Measurements from ENCODE around the gene EEF1AKMT3. TPM values are rescaled to one million over a fixed set of nuclear protein-coding genes. Genes with fewer than 3 reads are reported as not detected.

EEF1AKMT3 gene
- total RNA-seq, 1 experiment from 2014 or later = 5.0 TPM

DNA sequence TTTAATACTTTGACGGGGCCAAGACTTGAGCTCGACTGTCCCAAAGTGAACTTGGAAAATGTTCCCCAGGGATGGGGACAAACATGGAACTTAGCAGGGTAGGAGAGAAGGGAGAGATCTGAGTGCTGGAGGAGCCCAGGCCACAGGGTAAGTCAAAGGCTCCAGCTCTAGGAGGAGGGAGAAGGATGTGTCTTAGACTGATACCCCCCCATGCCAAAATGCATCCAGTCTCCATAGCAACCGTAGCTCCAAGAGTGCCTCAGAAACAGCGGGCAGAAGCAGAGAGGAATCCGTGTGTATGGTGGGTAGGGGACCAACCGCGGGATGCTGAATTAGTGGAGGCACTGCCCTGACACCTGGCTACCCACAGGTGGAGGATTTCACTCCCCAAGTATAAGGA, 33.0 kb upstream of the EEF1AKMT3 start:
- peaks cover 29% of the 10 kb centered on the region for H3K27me3 Mint-ChIP-seq (ENCODE audit: insufficient read depth, unreplicated experiment)
- TF ChIP-seq, protein P1, sequence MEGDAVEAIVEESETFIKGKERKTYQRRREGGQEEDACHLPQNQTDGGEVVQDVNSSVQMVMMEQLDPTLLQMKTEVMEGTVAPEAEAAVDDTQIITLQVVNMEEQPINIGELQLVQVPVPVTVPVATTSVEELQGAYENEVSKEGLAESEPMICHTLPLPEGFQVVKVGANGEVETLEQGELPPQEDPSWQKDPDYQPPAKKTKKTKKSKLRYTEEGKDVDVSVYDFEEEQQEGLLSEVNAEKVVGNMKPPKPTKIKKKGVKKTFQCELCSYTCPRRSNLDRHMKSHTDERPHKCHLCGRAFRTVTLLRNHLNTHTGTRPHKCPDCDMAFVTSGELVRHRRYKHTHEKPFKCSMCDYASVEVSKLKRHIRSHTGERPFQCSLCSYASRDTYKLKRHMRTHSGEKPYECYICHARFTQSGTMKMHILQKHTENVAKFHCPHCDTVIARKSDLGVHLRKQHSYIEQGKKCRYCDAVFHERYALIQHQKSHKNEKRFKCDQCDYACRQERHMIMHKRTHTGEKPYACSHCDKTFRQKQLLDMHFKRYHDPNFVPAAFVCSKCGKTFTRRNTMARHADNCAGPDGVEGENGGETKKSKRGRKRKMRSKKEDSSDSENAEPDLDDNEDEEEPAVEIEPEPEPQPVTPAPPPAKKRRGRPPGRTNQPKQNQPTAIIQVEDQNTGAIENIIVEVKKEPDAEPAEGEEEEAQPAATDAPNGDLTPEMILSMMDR (IDR thresholded peaks at IDR 0.05; ENCODE audit: insufficient read depth in 1 of 2, low read depth in 1 of 2, low read length in 1 of 2, severe bottlenecking in 1 of 2, unreplicated experiment in 1 of 2) = no peak

DNA sequence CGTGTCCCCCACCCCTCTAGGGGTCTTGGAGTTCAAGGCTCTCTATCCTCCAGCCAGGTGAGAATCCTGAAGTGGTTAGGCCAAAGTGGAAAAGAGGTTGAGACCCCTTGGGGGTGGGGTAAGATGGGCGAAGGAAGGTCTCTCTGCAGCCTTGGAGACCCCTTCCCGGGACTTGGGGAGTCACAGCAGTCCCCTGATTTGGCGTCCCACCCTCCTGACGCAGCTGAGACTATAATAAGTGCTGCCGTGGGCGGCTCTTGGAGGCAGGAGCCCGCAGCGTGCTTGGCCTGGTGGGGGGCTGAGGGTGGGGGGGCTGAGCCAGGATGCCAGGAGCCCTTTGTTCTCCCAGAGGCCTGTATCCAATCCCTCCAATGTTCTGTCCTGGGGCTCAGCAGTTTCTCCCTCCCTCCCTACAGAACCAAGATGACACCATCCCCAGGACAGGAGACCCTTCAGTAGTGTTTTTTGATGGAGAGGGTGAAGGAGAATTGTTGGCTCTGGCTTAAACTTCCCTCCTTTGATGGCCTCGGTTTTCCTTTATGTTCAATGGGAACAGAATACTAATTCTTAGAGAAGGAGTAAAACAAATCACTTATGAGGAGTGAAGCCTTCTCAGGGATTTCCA, 32.4 kb upstream of the EEF1AKMT3 start:
- TF ChIP-seq, protein P1 (IDR thresholded peaks at IDR 0.05; ENCODE audit: insufficient read depth in 1 of 2, low read depth in 1 of 2, low read length in 1 of 2, severe bottlenecking in 1 of 2, unreplicated experiment in 1 of 2) = no peak
- BruUV-seq (replicated peaks) = no TSS peak
- no peak for DNase-seq
- H3K4me3 Mint-ChIP-seq (ENCODE audit: unreplicated experiment) = no peak overlapping the region
- H3K4me1 ChIP-seq = peaks cover 12% of the 10 kb centered on the region
- H3K27ac Mint-ChIP-seq (ENCODE audit: unreplicated experiment) = no peak overlapping the region
- H3K9me3 ChIP-seq = no peaks in the 10 kb centered on the region
- H3K4me1 Mint-ChIP-seq (ENCODE audit: low read depth, unreplicated experiment) = peaks cover 20% of the 10 kb centered on the region
- H3K9me3 Mint-ChIP-seq (ENCODE audit: unreplicated experiment) = no peaks in the 10 kb centered on the region
- peaks cover 24% of the 10 kb centered on the region for H3K27me3 Mint-ChIP-seq (ENCODE audit: insufficient read depth, unreplicated experiment)
- H3K36me3 ChIP-seq (ENCODE audit: control insufficient read depth, insufficient read depth, low read length) = no peaks in the 10 kb centered on the region
- intact Hi-C loops (cut with micrococcal nuclease; ENCODE audit: unreplicated experiment) = loop anchor here (5.0 kb wide), 2 partner anchors 48 to 283 kb away; partner anchors contain the start of genes GLI1, INHBE and OS9
- H3K27me3 ChIP-seq (replicated peaks; ENCODE audit: control insufficient read depth, insufficient read depth, low read length) = peaks cover 4% of the 10 kb centered on the region
- ChIA-PET CTCF (no interaction called here), POLR2A (no interaction called here)
- peaks cover 11% of the 10 kb centered on the region for H3K36me3 Mint-ChIP-seq (ENCODE audit: insufficient read depth, unreplicated experiment)
- H3K4me3 ChIP-seq (ENCODE audit: low read depth, low read length) = no peak overlapping the region

More for the DNA sequence above, 33.0 kb upstream of the EEF1AKMT3 start:
- H3K27ac Mint-ChIP-seq (ENCODE audit: unreplicated experiment) = no peak overlapping the region
- H3K9me3 Mint-ChIP-seq (ENCODE audit: unreplicated experiment) = no peaks in the 10 kb centered on the region
- ChIA-PET POLR2A (no interaction called here), CTCF (no interaction called here)
- H3K4me1 Mint-ChIP-seq (ENCODE audit: low read depth, unreplicated experiment) = peaks cover 22% of the 10 kb centered on the region
- no peaks in the 10 kb centered on the region for H3K9me3 ChIP-seq
- peaks cover 4% of the 10 kb centered on the region for H3K27me3 ChIP-seq (replicated peaks; ENCODE audit: control insufficient read depth, insufficient read depth, low read length)
- no peaks in the 10 kb centered on the region for H3K36me3 ChIP-seq (ENCODE audit: control insufficient read depth, insufficient read depth, low read length)
- peaks cover 5% of the 10 kb centered on the region for H3K36me3 Mint-ChIP-seq (ENCODE audit: insufficient read depth, unreplicated experiment)
- BruUV-seq (replicated peaks) = no TSS peak
- no peak for DNase-seq
- H3K4me3 Mint-ChIP-seq (ENCODE audit: unreplicated experiment) = peak overlapping the region; percentile 21
- intact Hi-C loops (cut with micrococcal nuclease; ENCODE audit: unreplicated experiment) = loop anchor here (5.0 kb wide), 2 partner anchors 47 to 282 kb away; partner anchors contain the start of genes GLI1, INHBE and OS9
- peaks cover 12% of the 10 kb centered on the region for H3K4me1 ChIP-seq
- H3K4me3 ChIP-seq (ENCODE audit: low read depth, low read length) = no peak overlapping the region

DNA sequence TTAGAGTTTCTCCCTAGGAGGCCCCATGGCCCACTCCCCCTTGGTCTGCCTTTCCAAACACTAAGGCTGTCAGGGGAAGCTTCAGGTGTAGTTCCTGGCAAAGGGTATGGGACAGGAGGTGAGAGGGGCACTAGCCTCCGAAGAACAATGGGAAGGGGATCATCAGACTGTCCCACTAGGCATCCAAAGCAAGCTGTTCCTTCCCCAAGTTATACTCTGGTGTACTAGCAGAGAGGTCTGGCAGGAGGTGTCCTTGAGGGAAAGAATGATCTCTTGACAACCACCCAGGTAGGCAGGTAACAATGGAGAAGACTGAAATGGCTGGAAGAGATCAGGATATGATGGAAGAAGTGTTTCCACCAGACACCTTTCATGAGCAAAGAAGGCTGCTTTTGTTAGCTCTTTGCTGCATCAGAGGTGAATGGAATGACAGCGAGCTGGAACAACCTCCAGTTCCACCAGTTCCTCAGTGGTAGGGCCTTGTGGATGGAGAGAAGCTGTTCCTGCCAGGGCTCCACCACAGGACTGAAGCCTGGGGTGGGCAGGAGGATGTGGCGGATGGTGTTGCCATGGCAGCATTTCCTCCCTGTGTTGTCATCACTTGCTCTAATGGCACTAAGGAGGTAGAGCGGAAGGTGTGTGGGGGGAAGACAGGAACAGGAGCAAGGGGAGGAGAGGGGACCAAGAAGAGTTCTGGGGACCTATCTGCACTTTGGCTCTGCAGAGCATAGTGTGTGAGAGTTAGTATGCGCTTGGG, 31.6 kb upstream of the EEF1AKMT3 start:
- H3K4me1 Mint-ChIP-seq (ENCODE audit: low read depth, unreplicated experiment) = peaks cover 21% of the 10 kb centered on the region
- Histone ChIP-seq H3K4me3 (ENCODE audit: low read depth, low read length) (no peak overlapping the region), H3K9me3 (no peaks in the 10 kb centered on the region), H3K36me3 (ENCODE audit: control insufficient read depth, insufficient read depth, low read length) (no peaks in the 10 kb centered on the region), H3K27me3 (replicated peaks; ENCODE audit: control insufficient read depth, insufficient read depth, low read length) (peaks cover 4% of the 10 kb centered on the region), H3K4me1 (peaks cover 16% of the 10 kb centered on the region)
- peaks cover 19% of the 10 kb centered on the region for H3K36me3 Mint-ChIP-seq (ENCODE audit: insufficient read depth, unreplicated experiment)
- H3K4me3 Mint-ChIP-seq (ENCODE audit: unreplicated experiment) = no peak overlapping the region
- no peak overlapping the region for H3K27ac Mint-ChIP-seq (ENCODE audit: unreplicated experiment)
- CTCF ChIA-PET = no interaction called here
- POLR2A ChIA-PET = no interaction called here
- intact Hi-C loops (cut with micrococcal nuclease; ENCODE audit: unreplicated experiment) = no loop called here
- peaks cover 22% of the 10 kb centered on the region for H3K27me3 Mint-ChIP-seq (ENCODE audit: insufficient read depth, unreplicated experiment)
- TF ChIP-seq, protein P1 (IDR thresholded peaks at IDR 0.05; ENCODE audit: insufficient read depth in 1 of 2, low read depth in 1 of 2, low read length in 1 of 2, severe bottlenecking in 1 of 2, unreplicated experiment in 1 of 2) = no peak
- no peaks in the 10 kb centered on the region for H3K9me3 Mint-ChIP-seq (ENCODE audit: unreplicated experiment)
- BruUV-seq (replicated peaks) = no TSS peak
- no peak for DNase-seq

Data from Caco-2 (cell line).